Adrenal gland (tissue), 5 donors: Measurements from ENCODE around the gene GPR153.

Source experiments
- CTCF ChIP-seq, 6 experiments: fragments of 450-650 bp in 4 of 6; fragments of 200-600 bp in 2 of 6; sonication (generic) in 1 of 6; IDR thresholded peaks; 1 replicate in 5 of 6; 2 replicates in 1 of 6; pipeline versions ENCODE4 v1.5.1 to v1.8.0; 2016 to 2021; ENCODE audit warnings: antibody characterized with exemption in 6 of 6, mild to moderate bottlenecking in 2 of 6, moderate library complexity in 1 of 6
- POLR2A ChIP-seq, 2 donors: fragments of 450-650 bp; IDR thresholded peaks; one replicate each; pipeline ENCODE4 v1.6.1; 2017; ENCODE audit warnings: antibody characterized with exemption in 2 of 2, mild to moderate bottlenecking in 2 of 2, moderate library complexity in 1 of 2
- donor health status: DM: no; HTN: no; CAD: no.

- no peak for TF ChIP-seq CTCF (IDR thresholded peaks at IDR 0.05)
- TF ChIP-seq POLR2A (IDR thresholded peaks at IDR 0.05): no peak
These were observed 58.6 kb downstream of the GPR153 start for GRCh38 chr1:6202256-6202655.
